HepG2 (cell line): ENCODE data around the gene PEBP1.

Experiments used
- CBFB ChIP-seq: sonication (generic); formaldehyde crosslinking; IDR thresholded peaks from 2 replicates; pipeline ENCODE4 v1.4.0; 2020; ENCODE audit warnings: missing genetic modification reagents
- CEBPB ChIP-seq: IDR thresholded peaks from 2 replicates; pipeline ENCODE4 v1.6.1; 2011; ENCODE audit warnings: low read depth, low read length, improper control_type of control experiment, borderline replicate concordance
- GLI4 ChIP-seq: sonication (generic); formaldehyde crosslinking; IDR thresholded peaks from 2 replicates; pipeline ENCODE4 v1.5.1; 2020; ENCODE audit warnings: missing genetic modification reagents, mild to moderate bottlenecking, moderate library complexity, borderline replicate concordance
- TARDBP ChIP-seq: sonication (generic); formaldehyde crosslinking; IDR thresholded peaks from 2 replicates; pipeline ENCODE4 v1.8.0; 2022; ENCODE audit warnings: mild to moderate bottlenecking, missing genetic modification reagents
- ZNF616 ChIP-seq: sonication (generic); formaldehyde crosslinking; IDR thresholded peaks from 2 replicates; pipeline ENCODE4 v1.5.0; 2020; ENCODE audit warnings: low read depth, mild to moderate bottlenecking, missing genetic modification reagents
- TF ChIP-seq, protein P1 (sequence below): sonication (generic); formaldehyde crosslinking; IDR thresholded peaks from 2 replicates; pipeline ENCODE4 v1.5.0; 2020; ENCODE audit warnings: mild to moderate bottlenecking, missing genetic modification reagents, moderate library complexity
- TF ChIP-seq, protein P2 (sequence below), 2 experiments: sonication (generic) in 1 of 2; formaldehyde crosslinking in 1 of 2; IDR thresholded peaks; 2 replicates each; pipeline versions ENCODE4 v1.5.1 to v1.6.1; 2011 to 2020; ENCODE audit warnings: borderline replicate concordance in 1 of 2, low read depth in 1 of 2, low read length in 1 of 2, mild to moderate bottlenecking in 1 of 2, missing genetic modification reagents in 1 of 2, moderate library complexity in 1 of 2

DNA sequence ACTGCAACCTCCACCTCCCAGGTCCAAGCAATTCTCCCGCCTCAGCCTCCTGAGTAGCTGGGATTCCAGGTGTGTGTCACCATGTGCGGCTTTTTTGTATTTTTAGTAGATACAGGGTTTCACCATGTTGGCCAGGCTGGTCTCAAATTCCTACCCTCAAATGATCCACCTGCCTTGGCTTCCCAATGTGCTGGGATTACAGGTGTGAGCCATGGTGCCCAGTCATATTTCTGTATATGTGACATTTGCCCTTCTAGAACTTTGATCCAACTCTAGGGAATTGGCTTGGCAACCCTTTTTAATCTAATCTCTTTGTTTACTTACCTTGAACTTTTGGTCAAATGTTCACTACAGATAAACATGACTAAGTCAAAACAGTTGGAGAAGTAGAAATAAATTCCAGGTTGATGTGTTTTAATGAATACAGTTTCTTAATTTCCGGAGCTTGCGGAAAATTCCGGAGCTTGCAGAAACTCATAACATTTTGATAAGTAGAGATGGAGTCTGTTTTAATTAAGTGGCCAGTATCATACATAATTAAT is 11.5 kb upstream of the PEBP1 start:
- TF ChIP-seq CEBPB (no peak), GLI4 (no peak), CBFB (no peak), TARDBP (CRISPR knock-in tag) (no peak), ZNF616 (no peak)
- TF ChIP-seq, protein P1, sequence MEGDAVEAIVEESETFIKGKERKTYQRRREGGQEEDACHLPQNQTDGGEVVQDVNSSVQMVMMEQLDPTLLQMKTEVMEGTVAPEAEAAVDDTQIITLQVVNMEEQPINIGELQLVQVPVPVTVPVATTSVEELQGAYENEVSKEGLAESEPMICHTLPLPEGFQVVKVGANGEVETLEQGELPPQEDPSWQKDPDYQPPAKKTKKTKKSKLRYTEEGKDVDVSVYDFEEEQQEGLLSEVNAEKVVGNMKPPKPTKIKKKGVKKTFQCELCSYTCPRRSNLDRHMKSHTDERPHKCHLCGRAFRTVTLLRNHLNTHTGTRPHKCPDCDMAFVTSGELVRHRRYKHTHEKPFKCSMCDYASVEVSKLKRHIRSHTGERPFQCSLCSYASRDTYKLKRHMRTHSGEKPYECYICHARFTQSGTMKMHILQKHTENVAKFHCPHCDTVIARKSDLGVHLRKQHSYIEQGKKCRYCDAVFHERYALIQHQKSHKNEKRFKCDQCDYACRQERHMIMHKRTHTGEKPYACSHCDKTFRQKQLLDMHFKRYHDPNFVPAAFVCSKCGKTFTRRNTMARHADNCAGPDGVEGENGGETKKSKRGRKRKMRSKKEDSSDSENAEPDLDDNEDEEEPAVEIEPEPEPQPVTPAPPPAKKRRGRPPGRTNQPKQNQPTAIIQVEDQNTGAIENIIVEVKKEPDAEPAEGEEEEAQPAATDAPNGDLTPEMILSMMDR = no peak
- TF ChIP-seq, protein P2, sequence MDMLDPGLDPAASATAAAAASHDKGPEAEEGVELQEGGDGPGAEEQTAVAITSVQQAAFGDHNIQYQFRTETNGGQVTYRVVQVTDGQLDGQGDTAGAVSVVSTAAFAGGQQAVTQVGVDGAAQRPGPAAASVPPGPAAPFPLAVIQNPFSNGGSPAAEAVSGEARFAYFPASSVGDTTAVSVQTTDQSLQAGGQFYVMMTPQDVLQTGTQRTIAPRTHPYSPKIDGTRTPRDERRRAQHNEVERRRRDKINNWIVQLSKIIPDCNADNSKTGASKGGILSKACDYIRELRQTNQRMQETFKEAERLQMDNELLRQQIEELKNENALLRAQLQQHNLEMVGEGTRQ (IDR thresholded peaks at IDR 0.05; ENCODE audit: low read depth, low read length) = no peak
- TF ChIP-seq, protein P2 (CRISPR knock-in tag; IDR thresholded peaks at IDR 0.05; ENCODE audit: borderline replicate concordance) = no peak
